ENCODE measurements around the gene SS18. TPM values are rescaled to one million over a fixed set of nuclear protein-coding genes. Genes with fewer than 3 reads are reported as not detected.

Gene SS18
- total and polyA plus RNA-seq, 2 of the 13 experiments (the other 11 are each of a cell fraction or from before 2014, with no cell fraction given), result 49.2 to 82.7 TPM

DNA sequence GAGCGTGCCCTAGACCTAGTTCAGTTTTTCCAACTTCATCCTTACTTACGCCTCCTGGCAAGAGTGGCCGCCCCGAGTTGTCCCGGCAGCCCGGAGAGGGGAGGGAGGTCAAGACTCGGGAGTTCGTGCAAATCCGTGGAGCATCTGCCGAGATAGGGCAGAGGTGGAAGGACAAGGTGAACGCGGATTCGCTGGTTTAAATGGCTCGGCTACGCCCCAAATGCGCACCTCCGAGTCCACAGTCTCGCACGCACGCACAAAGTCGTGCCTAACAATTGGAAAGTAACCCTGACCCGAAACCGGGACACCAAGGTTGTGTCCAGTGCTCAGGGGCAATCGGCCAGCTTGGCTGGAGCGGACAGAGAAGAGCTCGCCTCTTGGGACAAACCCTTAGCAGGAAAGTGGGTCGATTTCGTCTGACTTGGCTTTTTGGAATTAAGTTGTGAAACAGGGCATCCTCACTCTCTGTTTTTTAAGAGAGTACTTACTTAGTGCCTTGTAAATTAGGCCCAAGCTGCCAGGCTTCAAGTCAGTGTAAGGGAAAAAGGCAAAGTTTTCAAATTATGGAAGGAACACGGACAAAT is 726 bp upstream of the SS18 start (continued):
- TF ChIP-seq, protein P1, sequence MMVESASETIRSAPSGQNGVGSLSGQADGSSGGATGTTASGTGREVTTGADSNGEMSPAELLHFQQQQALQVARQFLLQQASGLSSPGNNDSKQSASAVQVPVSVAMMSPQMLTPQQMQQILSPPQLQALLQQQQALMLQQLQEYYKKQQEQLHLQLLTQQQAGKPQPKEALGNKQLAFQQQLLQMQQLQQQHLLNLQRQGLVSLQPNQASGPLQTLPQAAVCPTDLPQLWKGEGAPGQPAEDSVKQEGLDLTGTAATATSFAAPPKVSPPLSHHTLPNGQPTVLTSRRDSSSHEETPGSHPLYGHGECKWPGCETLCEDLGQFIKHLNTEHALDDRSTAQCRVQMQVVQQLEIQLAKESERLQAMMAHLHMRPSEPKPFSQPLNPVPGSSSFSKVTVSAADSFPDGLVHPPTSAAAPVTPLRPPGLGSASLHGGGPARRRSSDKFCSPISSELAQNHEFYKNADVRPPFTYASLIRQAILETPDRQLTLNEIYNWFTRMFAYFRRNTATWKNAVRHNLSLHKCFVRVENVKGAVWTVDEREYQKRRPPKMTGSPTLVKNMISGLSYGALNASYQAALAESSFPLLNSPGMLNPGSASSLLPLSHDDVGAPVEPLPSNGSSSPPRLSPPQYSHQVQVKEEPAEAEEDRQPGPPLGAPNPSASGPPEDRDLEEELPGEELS (CRISPR knock-in tag; IDR thresholded peaks at IDR 0.05), result peak; percentile 19; the same call in 1 of the 2 replicates
- no peak for TF ChIP-seq ZNF446 (CRISPR knock-in tag; IDR thresholded peaks at IDR 0.05)
- no peak for TF ChIP-seq POLR2AphosphoS2 (IDR thresholded peaks at IDR 0.05; ENCODE audit: low read depth, low read length)
- no peak for TF ChIP-seq ZNF253 (CRISPR knock-in tag; IDR thresholded peaks at IDR 0.05; ENCODE audit: borderline replicate concordance)
- peak; percentile 78; the same call in 1 of the 2 replicates for TF ChIP-seq NFATC3 (CRISPR knock-in tag; IDR thresholded peaks at IDR 0.05)
- TF ChIP-seq REPIN1 (CRISPR knock-in tag; IDR thresholded peaks at IDR 0.05; ENCODE audit: borderline replicate concordance, low read depth), result 0 out of 2 replicates have a peak, but pooled peaks have one; percentile 41
- no peak for TF ChIP-seq U2AF1 (optimal IDR thresholded peaks at IDR 0.05; ENCODE audit: low read depth, low read length)
- TF ChIP-seq ZNF430 (CRISPR knock-in tag; IDR thresholded peaks at IDR 0.05), result no peak
- TF ChIP-seq FOSL1 (CRISPR knock-in tag; IDR thresholded peaks at IDR 0.05; ENCODE audit: borderline replicate concordance), result no peak
- TF ChIP-seq, protein P2, sequence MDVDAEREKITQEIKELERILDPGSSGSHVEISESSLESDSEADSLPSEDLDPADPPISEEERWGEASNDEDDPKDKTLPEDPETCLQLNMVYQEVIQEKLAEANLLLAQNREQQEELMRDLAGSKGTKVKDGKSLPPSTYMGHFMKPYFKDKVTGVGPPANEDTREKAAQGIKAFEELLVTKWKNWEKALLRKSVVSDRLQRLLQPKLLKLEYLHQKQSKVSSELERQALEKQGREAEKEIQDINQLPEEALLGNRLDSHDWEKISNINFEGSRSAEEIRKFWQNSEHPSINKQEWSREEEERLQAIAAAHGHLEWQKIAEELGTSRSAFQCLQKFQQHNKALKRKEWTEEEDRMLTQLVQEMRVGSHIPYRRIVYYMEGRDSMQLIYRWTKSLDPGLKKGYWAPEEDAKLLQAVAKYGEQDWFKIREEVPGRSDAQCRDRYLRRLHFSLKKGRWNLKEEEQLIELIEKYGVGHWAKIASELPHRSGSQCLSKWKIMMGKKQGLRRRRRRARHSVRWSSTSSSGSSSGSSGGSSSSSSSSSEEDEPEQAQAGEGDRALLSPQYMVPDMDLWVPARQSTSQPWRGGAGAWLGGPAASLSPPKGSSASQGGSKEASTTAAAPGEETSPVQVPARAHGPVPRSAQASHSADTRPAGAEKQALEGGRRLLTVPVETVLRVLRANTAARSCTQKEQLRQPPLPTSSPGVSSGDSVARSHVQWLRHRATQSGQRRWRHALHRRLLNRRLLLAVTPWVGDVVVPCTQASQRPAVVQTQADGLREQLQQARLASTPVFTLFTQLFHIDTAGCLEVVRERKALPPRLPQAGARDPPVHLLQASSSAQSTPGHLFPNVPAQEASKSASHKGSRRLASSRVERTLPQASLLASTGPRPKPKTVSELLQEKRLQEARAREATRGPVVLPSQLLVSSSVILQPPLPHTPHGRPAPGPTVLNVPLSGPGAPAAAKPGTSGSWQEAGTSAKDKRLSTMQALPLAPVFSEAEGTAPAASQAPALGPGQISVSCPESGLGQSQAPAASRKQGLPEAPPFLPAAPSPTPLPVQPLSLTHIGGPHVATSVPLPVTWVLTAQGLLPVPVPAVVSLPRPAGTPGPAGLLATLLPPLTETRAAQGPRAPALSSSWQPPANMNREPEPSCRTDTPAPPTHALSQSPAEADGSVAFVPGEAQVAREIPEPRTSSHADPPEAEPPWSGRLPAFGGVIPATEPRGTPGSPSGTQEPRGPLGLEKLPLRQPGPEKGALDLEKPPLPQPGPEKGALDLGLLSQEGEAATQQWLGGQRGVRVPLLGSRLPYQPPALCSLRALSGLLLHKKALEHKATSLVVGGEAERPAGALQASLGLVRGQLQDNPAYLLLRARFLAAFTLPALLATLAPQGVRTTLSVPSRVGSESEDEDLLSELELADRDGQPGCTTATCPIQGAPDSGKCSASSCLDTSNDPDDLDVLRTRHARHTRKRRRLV (CRISPR knock-in tag; IDR thresholded peaks at IDR 0.05), result no peak
- TF ChIP-seq, protein P3, sequence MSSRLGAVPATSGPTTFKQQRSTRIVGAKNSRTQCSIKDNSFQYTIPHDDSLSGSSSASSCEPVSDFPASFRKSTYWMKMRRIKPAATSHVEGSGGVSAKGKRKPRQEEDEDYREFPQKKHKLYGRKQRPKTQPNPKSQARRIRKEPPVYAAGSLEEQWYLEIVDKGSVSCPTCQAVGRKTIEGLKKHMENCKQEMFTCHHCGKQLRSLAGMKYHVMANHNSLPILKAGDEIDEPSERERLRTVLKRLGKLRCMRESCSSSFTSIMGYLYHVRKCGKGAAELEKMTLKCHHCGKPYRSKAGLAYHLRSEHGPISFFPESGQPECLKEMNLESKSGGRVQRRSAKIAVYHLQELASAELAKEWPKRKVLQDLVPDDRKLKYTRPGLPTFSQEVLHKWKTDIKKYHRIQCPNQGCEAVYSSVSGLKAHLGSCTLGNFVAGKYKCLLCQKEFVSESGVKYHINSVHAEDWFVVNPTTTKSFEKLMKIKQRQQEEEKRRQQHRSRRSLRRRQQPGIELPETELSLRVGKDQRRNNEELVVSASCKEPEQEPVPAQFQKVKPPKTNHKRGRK (CRISPR knock-in tag; IDR thresholded peaks at IDR 0.05), result no peak
- no peak for TF ChIP-seq ZNF792 (CRISPR knock-in tag; IDR thresholded peaks at IDR 0.05)
- no peak for TF ChIP-seq ZNF431 (CRISPR knock-in tag; IDR thresholded peaks at IDR 0.05; ENCODE audit: borderline replicate concordance, low read depth)
- no peak for TF ChIP-seq ZNF30 (CRISPR knock-in tag; IDR thresholded peaks at IDR 0.05)
- no peak for TF ChIP-seq SP1 (IDR thresholded peaks at IDR 0.05)
- no peak for TF ChIP-seq SP1 (CRISPR knock-in tag; IDR thresholded peaks at IDR 0.05)
- TF ChIP-seq REXO4 (CRISPR knock-in tag; IDR thresholded peaks at IDR 0.05; ENCODE audit: borderline replicate concordance), result no peak
- TF ChIP-seq AHR (CRISPR knock-in tag; IDR thresholded peaks at IDR 0.05), result peak; percentile 51; the same call in 1 of the 2 replicates
- TF ChIP-seq, protein P4, sequence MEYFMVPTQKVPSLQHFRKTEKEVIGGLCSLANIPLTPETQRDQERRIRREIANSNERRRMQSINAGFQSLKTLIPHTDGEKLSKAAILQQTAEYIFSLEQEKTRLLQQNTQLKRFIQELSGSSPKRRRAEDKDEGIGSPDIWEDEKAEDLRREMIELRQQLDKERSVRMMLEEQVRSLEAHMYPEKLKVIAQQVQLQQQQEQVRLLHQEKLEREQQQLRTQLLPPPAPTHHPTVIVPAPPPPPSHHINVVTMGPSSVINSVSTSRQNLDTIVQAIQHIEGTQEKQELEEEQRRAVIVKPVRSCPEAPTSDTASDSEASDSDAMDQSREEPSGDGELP (IDR thresholded peaks at IDR 0.05; ENCODE audit: borderline replicate concordance, low read depth), result no peak
- TF ChIP-seq ZNF550 (CRISPR knock-in tag; IDR thresholded peaks at IDR 0.05; ENCODE audit: borderline replicate concordance), result no peak

All from HepG2 (cell line).